HUES6 (cell line): ENCODE data around the gene GOLGA8K.
"Not testable (repeated sequence)": the region's sequence is repeated elsewhere in the genome, so short reads cannot be mapped to it uniquely, and the experiment has no call there.

Experiments used
- H3K27ac ChIP-seq: 2 replicates; pipeline ENCODE4 v1.7.0; 2013; ENCODE audit warnings: low read depth, mild to moderate bottlenecking, low read length, inconsistent platforms
- H3K27me3 ChIP-seq: 2 replicates; pipeline ENCODE4 v1.6.1; 2013; ENCODE audit warnings: low read length; ENCODE audit not compliant: control insufficient read depth, insufficient read depth
- H3K36me3 ChIP-seq: 2 replicates; pipeline ENCODE4 v1.6.1; 2013; ENCODE audit warnings: low read length; ENCODE audit not compliant: control insufficient read depth, insufficient read depth
- H3K4me1 ChIP-seq: 2 replicates; pipeline ENCODE4 v1.6.1; 2013; ENCODE audit warnings: low read length; ENCODE audit not compliant: control insufficient read depth, insufficient read depth
- H3K4me3 ChIP-seq: 2 replicates; pipeline ENCODE4 v1.5.1; 2013; ENCODE audit warnings: low read depth, low read length
- H3K9ac ChIP-seq: one replicate; pipeline ENCODE4 v1.6.1; 2013; ENCODE audit warnings: mild to moderate bottlenecking, low read length
- H3K9me3 ChIP-seq: 2 replicates; pipeline ENCODE4 v1.6.1; 2013; ENCODE audit warnings: low read depth, low read length; ENCODE audit not compliant: control insufficient read depth, insufficient read depth

The GOLGA8K gene

DNA sequence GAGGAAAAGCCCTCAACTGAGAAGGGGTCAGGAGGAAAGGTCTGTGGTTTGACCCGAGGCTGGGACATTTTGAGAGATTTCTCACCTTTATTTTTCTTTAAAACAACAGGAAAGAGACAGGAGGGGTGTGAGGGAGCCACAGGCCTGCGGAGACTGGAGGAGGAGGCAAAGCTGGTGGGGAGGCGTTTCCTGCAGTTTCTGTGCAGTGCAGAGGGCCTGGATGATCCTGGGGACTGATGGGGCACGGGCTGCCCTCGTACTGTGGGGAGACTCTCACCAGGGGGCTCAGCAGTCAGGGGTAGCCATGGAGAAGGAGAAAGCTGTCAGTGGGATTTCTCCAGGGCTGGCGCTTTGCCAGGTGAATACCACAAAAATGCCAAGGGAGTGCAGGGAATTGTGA is 29.4 kb downstream of the GOLGA8K start:
- not testable (repeated sequence) for H3K9ac ChIP-seq, H3K4me3 ChIP-seq, H3K27me3 ChIP-seq, H3K9me3 ChIP-seq, H3K27ac ChIP-seq, H3K4me1 ChIP-seq, H3K36me3 ChIP-seq

DNA sequence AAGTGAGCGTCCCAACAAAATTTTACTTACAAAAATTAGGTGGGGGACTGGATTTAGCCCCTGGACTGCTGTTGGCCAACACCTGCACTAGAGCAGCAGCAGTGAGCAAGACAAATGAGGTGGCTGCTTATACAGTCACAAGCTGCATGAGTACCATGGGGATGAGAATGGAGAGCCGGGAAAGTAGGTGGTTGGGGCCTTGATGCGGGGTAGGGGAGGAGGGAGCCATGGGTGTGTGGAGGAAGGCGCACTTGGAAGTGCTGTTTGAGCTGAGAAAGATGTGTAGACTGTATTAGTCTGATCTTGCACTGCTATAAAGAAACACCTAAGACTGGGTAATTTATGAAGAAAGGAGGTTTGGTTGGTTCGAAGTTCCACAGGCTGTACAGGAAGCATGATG is 31.0 kb downstream of the GOLGA8K start:
- H3K9ac ChIP-seq, H3K9me3 ChIP-seq, H3K36me3 ChIP-seq, H3K4me3 ChIP-seq, H3K4me1 ChIP-seq, H3K27me3 ChIP-seq, H3K27ac ChIP-seq: not testable (repeated sequence)

DNA sequence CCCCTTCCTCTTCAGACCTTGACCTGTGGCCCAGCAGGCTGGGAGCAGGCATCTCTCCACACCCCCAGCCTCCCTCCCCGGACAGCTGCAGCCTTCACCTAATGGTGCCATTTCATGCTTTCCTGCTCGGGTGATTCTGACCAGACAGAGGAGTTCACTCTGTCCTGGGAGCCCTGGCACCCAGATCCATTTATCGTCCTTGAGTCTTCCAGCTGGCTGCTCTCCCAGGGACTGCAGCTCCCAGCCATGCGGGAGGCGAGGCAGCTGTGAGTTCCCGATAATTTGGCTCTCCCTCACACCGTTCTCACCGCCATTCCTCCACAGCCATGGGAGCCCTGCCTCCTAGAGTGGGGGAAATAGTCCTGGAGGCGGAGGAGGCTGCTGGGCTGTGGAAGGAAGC is 32.6 kb downstream of the GOLGA8K start:
- H3K4me1 ChIP-seq, H3K4me3 ChIP-seq, H3K9ac ChIP-seq, H3K9me3 ChIP-seq, H3K36me3 ChIP-seq, H3K27ac ChIP-seq, H3K27me3 ChIP-seq: not testable (repeated sequence)

DNA sequence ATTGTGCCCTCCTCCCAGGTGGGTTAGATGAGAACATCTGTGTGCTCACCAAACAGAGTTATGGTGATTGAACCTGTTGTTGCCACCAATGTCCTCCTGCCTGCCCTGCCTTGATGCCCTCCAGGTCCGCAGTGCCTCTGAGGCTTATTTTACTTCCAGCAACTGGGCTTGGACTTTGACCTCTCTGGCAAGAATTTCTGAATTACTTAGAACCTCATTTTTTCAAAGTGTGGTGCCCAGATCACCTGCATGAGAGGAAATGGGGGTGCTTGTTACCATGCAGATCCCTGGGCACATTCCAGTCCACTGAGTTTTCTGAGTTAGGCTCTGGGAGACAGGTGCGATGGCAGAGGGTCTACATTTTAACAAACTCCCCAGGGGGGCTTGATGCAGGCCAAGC is 33.0 kb downstream of the GOLGA8K start:
- H3K9me3 ChIP-seq, H3K9ac ChIP-seq, H3K27ac ChIP-seq, H3K36me3 ChIP-seq, H3K27me3 ChIP-seq, H3K4me1 ChIP-seq, H3K4me3 ChIP-seq: not testable (repeated sequence)

DNA sequence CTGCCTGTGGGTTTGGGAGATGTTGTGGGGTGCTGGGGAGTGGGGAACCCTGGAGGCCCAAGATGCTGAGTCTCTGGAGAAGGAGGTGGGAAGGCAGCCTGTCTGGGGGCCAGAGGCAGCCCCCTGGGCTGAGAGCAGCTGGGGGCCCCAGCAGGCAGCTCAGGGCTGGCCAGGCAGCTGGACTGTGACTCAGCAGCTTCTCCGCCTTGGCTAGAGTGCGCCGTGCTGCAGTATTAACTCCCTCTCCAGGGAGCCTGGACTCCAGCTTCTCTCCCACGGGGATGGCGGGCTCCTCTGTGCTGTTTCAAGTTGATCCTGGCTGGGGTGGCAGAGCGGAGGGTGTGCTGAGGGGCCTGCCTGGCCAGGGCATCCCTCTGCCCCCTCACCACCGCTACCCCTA is 36.6 kb downstream of the GOLGA8K start:
- not testable (repeated sequence) for H3K9me3 ChIP-seq, H3K4me3 ChIP-seq

DNA sequence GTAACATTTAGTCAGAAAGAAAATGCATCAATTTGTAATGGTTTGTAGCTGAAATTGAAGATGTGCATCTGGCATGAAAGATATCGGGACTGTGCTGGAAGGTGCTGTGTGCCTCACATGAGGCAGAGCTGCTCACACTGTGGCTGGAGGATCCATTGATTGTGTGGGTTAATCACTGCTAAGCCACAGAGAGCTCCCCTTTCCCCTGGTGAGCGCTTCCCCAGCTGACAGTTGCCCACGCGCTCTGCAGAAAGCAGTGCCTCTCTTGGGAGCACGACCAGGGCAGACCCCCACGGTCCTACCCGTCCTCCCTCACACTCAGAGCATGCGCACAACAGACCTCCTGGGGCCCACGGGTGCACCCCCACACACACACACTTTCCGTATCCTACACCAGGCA is 37.1 kb downstream of the GOLGA8K start:
- not testable (repeated sequence) for H3K4me3 ChIP-seq, H3K9ac ChIP-seq, H3K4me1 ChIP-seq, H3K9me3 ChIP-seq, H3K36me3 ChIP-seq, H3K27me3 ChIP-seq, H3K27ac ChIP-seq

More for the DNA sequence above, 36.6 kb downstream of the GOLGA8K start:
- H3K27me3 ChIP-seq, H3K4me1 ChIP-seq, H3K9ac ChIP-seq, H3K27ac ChIP-seq, H3K36me3 ChIP-seq: not testable (repeated sequence)

DNA sequence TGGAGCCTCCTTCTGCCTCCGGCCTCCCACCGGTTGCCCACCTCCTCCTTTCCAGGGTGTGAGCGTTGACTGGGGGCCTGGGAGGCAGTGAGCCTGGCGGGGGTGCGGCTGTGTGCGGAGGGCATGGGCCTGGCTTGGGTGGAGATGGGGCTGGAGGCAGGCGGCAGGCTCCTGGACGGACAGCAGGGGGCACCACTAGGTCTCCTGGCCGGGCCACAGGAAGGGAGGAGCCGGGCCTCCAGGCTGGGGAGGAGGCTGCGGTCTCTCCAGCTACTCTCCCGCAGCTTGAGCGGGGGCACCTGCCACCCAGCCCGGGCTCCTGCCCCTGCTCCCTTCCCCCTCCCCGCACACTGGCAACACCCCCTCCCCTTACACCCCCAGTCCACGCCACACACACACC is 38.1 kb downstream of the GOLGA8K start:
- H3K27me3 ChIP-seq, H3K4me1 ChIP-seq, H3K9ac ChIP-seq, H3K27ac ChIP-seq, H3K4me3 ChIP-seq, H3K9me3 ChIP-seq, H3K36me3 ChIP-seq: not testable (repeated sequence)

DNA sequence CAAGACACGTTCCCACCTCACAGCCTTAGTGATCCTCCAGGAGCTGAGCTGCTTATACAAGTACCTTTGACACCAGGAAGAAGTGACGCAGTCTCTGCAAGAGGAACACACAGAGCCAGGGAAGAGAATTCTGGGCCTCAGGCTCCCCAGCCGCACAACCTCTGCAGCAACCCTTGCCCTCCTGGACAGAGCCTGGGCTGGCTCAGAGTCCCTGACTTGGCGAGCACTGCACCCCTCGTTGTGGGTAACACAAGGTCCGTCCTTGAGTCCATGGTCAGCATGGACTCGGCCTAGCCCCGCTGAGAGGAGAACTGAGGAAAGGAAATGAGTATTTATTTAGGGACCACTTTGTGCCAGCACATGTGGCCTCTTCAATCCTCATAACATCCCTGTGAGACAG is 39.6 kb downstream of the GOLGA8K start:
- not testable (repeated sequence) for H3K27ac ChIP-seq

DNA sequence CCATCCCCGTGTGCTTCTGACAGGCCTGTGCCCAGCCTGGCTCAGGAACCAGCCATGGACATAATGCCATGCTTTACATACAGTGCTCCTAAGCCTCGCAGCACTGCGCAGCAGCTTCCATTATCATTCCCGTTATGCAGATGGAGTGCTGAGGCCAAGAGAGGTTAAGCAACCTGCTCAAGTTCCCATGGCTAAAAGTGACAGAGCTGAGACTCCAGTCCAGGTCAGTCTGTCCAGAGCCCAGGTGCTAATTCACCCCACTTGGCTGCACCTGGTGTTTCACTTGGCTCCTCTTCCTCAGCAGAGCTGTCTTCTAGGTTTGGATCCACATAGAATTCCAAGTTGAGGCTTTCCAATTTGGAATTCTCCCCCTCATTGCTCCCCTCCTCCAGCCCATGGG is 41.4 kb downstream of the GOLGA8K start:
- H3K9me3 ChIP-seq, H3K4me3 ChIP-seq, H3K4me1 ChIP-seq, H3K9ac ChIP-seq, H3K27ac ChIP-seq, H3K36me3 ChIP-seq, H3K27me3 ChIP-seq: not testable (repeated sequence)

More for the DNA sequence above, 39.6 kb downstream of the GOLGA8K start:
- H3K36me3 ChIP-seq, H3K4me1 ChIP-seq, H3K4me3 ChIP-seq, H3K9ac ChIP-seq, H3K9me3 ChIP-seq, H3K27me3 ChIP-seq: not testable (repeated sequence)

DNA sequence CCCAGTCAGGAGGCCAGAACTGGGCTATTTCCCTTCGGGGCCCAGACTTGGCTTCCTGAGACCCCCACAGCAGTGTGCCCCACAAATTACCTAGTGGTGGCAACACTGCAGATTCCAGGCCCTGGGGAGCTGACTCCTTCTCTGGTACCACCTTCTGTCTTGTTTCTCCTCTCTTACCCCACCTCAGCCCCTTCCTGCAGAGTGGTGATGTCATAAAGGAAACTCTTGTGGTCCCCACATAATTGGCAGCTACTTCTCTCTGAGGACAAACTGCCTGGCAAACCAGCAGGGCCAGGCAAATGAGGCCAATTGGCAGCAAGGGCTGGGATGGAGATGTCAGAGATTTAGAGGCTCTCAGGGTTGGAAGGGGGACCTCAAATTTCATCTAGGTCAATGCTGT is 44.6 kb downstream of the GOLGA8K start:
- not testable (repeated sequence) for H3K4me1 ChIP-seq, H3K4me3 ChIP-seq, H3K36me3 ChIP-seq

DNA sequence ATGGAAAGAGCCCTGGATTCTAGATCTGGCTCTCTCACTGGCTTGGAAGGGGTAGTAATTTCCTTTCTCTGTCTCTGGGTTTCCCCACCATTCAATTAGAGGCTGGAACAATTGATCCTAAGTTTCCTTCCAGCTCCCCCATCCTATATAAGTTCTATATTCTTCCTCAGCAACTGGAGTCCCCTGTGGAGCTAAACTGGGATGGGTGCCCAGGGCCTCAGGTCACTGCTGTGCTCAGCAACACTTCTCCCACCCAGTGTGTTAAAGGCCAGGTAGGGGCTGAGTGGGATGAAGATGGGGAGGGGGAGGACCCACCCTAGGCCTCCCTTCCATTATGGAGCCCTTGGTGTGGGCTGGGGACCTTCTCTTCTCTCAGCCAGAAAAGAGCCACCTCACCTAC is 46.2 kb downstream of the GOLGA8K start:
- H3K9me3 ChIP-seq, H3K36me3 ChIP-seq, H3K4me3 ChIP-seq, H3K9ac ChIP-seq, H3K4me1 ChIP-seq, H3K27me3 ChIP-seq, H3K27ac ChIP-seq: not testable (repeated sequence)

More for the DNA sequence above, 44.6 kb downstream of the GOLGA8K start:
- not testable (repeated sequence) for H3K9ac ChIP-seq, H3K9me3 ChIP-seq, H3K27ac ChIP-seq, H3K27me3 ChIP-seq

DNA sequence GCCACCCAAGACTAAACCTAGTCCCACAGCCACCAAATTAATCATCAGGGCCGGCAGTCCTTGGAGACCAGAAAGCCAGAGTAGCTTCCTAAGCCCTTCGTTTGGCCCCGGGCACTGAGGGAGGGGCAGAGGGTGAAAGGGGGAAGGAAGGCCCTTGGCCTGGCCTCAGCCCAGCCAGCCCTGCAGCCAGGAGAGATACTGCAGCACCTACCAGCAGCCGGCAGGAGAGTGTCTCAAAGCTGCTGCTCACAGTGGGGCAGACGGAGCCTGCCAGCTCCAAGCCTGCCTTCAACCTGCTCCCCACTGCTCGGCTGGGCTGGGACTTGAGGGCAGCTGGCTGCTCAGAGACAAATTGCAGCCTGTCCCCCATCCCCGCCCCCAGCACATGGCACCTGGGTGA is 50.3 kb downstream of the GOLGA8K start:
- not testable (repeated sequence) for H3K36me3 ChIP-seq, H3K4me3 ChIP-seq, H3K4me1 ChIP-seq, H3K9ac ChIP-seq, H3K9me3 ChIP-seq, H3K27me3 ChIP-seq, H3K27ac ChIP-seq
